ENCODE measurements around the gene NADK.

The NADK gene

GRCh38 chr1:1781526-1781903, 3.2 kb upstream of the NADK start:
- no peak overlapping the region for H3K4me3 ChIP-seq (ENCODE audit: low read depth, low read length)
- TF ChIP-seq, protein P1, sequence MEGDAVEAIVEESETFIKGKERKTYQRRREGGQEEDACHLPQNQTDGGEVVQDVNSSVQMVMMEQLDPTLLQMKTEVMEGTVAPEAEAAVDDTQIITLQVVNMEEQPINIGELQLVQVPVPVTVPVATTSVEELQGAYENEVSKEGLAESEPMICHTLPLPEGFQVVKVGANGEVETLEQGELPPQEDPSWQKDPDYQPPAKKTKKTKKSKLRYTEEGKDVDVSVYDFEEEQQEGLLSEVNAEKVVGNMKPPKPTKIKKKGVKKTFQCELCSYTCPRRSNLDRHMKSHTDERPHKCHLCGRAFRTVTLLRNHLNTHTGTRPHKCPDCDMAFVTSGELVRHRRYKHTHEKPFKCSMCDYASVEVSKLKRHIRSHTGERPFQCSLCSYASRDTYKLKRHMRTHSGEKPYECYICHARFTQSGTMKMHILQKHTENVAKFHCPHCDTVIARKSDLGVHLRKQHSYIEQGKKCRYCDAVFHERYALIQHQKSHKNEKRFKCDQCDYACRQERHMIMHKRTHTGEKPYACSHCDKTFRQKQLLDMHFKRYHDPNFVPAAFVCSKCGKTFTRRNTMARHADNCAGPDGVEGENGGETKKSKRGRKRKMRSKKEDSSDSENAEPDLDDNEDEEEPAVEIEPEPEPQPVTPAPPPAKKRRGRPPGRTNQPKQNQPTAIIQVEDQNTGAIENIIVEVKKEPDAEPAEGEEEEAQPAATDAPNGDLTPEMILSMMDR (IDR thresholded peaks at IDR 0.05; ENCODE audit: low read depth, low read length): no peak
- DNase-seq (ENCODE audit: low read depth, low spot score): no peak
- in situ Hi-C loops (cut with HindIII; ENCODE audit: low sequenced_read_pairs): no loop called here

DNA sequence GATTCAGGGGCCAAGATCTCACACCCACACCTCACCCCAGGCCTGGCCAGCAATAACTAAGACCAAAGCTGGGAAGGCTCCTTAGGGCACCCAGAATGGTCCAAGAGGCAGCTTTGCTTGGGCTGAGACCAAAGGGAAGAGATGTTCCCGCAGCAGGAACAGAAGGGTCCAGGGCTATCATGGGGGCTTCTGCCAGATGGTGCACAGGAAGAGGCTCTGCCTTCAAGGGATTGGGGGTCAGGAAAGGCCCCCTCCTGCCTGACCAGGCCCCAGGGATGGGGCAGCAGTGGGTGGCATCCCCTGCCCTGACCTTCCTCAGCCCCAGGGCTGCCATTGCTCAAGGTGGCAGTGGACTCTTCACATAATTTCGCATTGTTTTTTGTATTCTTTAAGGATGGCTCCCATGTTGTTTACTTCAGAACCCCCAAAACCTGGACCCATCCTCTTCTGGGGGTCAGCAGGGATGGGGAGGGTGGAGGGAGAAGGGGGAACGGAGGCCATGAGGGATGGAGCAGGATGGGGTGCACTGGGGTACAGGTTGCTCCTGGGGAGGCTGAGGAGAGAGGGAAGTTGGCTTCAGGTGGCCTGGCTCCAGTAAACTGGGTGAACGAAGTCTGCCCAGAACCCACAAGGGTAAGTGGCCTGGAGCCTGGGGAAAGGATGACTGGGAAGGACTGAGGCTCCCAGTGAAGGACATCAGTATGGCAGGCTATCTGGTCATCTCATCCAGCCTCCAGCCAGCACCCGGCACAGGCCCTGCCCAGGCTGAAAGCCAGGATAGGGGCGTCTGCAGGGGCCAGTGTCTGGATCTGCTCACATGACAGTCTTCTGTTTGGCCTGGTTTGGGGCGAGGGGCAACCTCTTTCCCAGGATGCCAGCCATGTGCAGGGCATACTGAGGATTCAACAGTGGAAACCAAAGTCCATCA, 2.6 kb upstream of the NADK start:
- in situ Hi-C loops (cut with HindIII; ENCODE audit: low sequenced_read_pairs): no loop called here
- H3K4me3 ChIP-seq (ENCODE audit: low read depth, low read length): no peak overlapping the region
- TF ChIP-seq, protein P1 (IDR thresholded peaks at IDR 0.05; ENCODE audit: low read depth, low read length): no peak
- no peak for DNase-seq (ENCODE audit: low read depth, low spot score)

- H3K4me3 ChIP-seq (ENCODE audit: low read depth, low read length): no peak overlapping the region
- DNase-seq (ENCODE audit: low read depth, low spot score): peak; percentile 37
- in situ Hi-C loops (cut with HindIII; ENCODE audit: low sequenced_read_pairs): no loop called here
- TF ChIP-seq, protein P1 (IDR thresholded peaks at IDR 0.05; ENCODE audit: low read depth, low read length): no peak
Measured at GRCh38 chr1:1779691-1780597, 1.7 kb upstream of the NADK start.

DNA sequence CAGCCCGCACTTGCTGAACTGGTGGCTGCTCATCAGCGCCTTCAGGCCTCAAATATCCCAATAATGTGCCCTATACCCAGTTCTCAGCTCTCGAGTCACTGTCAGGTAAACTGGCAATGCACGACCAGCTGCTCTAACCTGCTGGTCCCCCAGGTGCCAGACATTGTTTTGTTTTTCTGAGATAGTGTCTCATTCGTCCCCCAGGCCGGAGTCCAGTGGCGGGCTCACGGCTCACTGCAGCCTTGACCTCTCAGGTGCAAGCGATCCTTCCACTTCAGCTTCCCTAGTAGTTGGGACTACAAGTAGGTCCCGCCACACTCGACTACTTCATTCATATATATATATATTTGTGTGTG, 1.0 kb upstream of the NADK start:
- no peak overlapping the region for H3K4me3 ChIP-seq (ENCODE audit: low read depth, low read length)
- in situ Hi-C loops (cut with HindIII; ENCODE audit: low sequenced_read_pairs): no loop called here
- TF ChIP-seq, protein P1 (IDR thresholded peaks at IDR 0.05; ENCODE audit: low read depth, low read length): no peak
- no peak for DNase-seq (ENCODE audit: low read depth, low spot score)

DNA sequence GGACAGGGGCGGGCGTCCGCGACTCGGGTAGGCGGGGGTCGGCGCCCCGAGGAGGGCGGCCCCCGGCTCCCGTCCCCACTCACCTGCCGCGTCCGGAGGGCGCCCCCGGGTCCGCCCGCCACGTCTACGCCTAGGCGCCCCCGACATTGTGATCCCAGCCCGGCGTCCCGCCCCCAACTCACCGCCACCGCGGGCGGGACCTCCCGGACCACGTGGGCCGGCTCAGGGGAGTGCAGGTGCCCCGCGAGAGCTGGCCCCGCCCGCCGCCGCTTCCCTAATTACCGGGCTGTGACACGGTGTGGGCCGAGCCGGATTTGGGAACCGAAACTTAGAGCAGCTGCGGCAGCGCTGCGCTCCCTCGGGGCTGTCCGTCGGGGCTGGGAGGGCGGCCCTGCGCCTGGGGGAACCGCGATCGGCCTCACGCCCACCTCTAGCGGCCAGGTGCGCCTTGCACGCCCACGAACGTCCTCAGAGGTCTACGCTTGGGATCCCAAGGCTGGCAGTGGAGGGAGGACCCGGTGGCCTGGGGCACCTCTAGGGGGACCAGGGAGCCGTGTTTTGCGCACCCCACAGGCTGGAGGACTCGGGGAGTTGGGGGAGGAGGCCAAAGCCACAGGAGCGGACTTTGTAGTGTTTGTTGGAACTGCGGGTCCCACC, 521 bp upstream of the NADK start:
- peak overlapping the region; percentile 39 for H3K4me3 ChIP-seq (ENCODE audit: low read depth, low read length)
- in situ Hi-C loops (cut with HindIII; ENCODE audit: low sequenced_read_pairs): no loop called here
- DNase-seq (ENCODE audit: low read depth, low spot score): no peak
- TF ChIP-seq, protein P1 (IDR thresholded peaks at IDR 0.05; ENCODE audit: low read depth, low read length): peak; percentile 9

DNA sequence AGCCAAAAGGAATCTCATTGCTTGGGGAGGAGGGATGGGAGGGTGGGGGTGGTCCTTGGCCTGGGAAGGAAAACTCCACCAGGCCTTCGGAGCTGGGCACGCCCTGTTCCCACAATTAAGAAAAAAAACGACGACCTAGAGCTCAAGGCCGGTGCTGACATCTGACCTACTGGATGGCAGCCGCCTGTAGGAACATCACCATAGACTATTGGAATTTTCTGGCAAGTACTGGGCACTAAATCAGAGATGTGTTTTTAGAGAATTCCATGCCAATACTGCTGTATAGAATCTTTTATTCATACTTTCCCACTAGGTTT, 729 bp downstream of the NADK start:
- TF ChIP-seq, protein P1 (IDR thresholded peaks at IDR 0.05; ENCODE audit: low read depth, low read length): no peak
- in situ Hi-C loops (cut with HindIII; ENCODE audit: low sequenced_read_pairs): no loop called here
- no peak for DNase-seq (ENCODE audit: low read depth, low spot score)
- peak overlapping the region; percentile 70 for H3K4me3 ChIP-seq (ENCODE audit: low read depth, low read length)

Data from astrocyte of the spinal cord (primary cell).